IMR-90 (cell line): ENCODE measurements around the gene VSX2. TPM values are rescaled to one million over a fixed set of nuclear protein-coding genes. Genes with fewer than 3 reads are reported as not detected.
"Not testable (repeated sequence)": the region's sequence is repeated elsewhere in the genome, so short reads cannot be mapped to it uniquely, and the experiment has no call there.

ENCODE experiments used
- ATAC-seq: fragments of 200-7000 bp; cut with Tn5 transposase; 2 replicates; pipeline ENCODE4 v1.9.1; 2020; ENCODE audit warnings: low read depth, mild to moderate bottlenecking, moderate library complexity
- BruUV-seq: library from RNA; stranded (reverse); fragments of 400-500 nt; replicated peaks from 2 replicates; lab custom pipeline; 2021; lab: Mats Ljungman, UMichigan
- CTCF ChIA-PET: fragments of 300-600 bp; formaldehyde crosslinking; extraction: SDS; loops from one replicate; lab custom pipeline; 2021; ENCODE audit warnings: antibody characterized with exemption; lab: Yijun Ruan, JAX
- POLR2A ChIA-PET: fragments of 300-600 bp; sonication (Branson Sonifier 250); formaldehyde crosslinking; loops from one replicate; lab custom pipeline; 2022; ENCODE audit warnings: antibody characterized with exemption; ENCODE audit not compliant: unreplicated experiment; lab: Charles Lee
- DNase-seq: peaks from one replicate; pipeline ENCODE4 v3.0.0; 2013
- H2AFZ ChIP-seq: replicated peaks from 2 replicates; pipeline ENCODE3; 2013; ENCODE audit warnings: low read length, mild to moderate bottlenecking; ENCODE audit not compliant: poor library complexity
- H2AK5ac ChIP-seq: 2 replicates; pipeline ENCODE4 v1.6.1; 2013; ENCODE audit warnings: low read depth, low read length, inconsistent platforms
- H2AK9ac ChIP-seq: replicated peaks from 2 replicates; pipeline ENCODE3; 2013; ENCODE audit warnings: mild to moderate bottlenecking, low read depth, low read length, moderate library complexity; ENCODE audit not compliant: poor library complexity
- H2BK120ac ChIP-seq: 2 replicates; pipeline ENCODE4 v1.6.1; 2013; ENCODE audit warnings: low read depth, low read length, inconsistent platforms
- H2BK15ac ChIP-seq: 3 replicates; pipeline ENCODE4 v1.6.1; 2013; ENCODE audit warnings: low read depth, low read length, inconsistent platforms
- H2BK20ac ChIP-seq: 2 replicates; pipeline ENCODE4 v1.6.1; 2013; ENCODE audit warnings: low read depth, mild to moderate bottlenecking, inconsistent platforms, low read length, moderate library complexity
- H2BK5ac ChIP-seq: 2 replicates; pipeline ENCODE4 v1.6.1; 2013; ENCODE audit warnings: mild to moderate bottlenecking, low read depth, low read length, inconsistent platforms; ENCODE audit not compliant: poor library complexity, severe bottlenecking
- H3K14ac ChIP-seq: replicated peaks from 2 replicates; pipeline ENCODE4 v1.6.1; 2013; ENCODE audit warnings: low read depth, low read length, inconsistent platforms
- H3K18ac ChIP-seq: 2 replicates; pipeline ENCODE4 v1.6.1; 2013; ENCODE audit warnings: low read depth, low read length, control low read depth
- H3K23ac ChIP-seq: 2 replicates; pipeline ENCODE4 v1.6.1; 2013; ENCODE audit warnings: low read depth, low read length, inconsistent platforms
- H3K27ac ChIP-seq: 2 replicates; pipeline ENCODE4 v1.5.1; 2013; ENCODE audit warnings: mild to moderate bottlenecking, control low read depth, low read length; ENCODE audit not compliant: insufficient read depth
- H3K27me3 ChIP-seq: 2 replicates; pipeline ENCODE4 v1.6.1; 2013; ENCODE audit warnings: low read length; ENCODE audit not compliant: control insufficient read depth, insufficient read depth
- H3K36me3 ChIP-seq: 2 replicates; pipeline ENCODE4 v1.6.1; 2013; ENCODE audit warnings: low read length, mixed read lengths; ENCODE audit not compliant: control insufficient read depth, insufficient read depth
- H3K4ac ChIP-seq: 2 replicates; pipeline ENCODE4 v1.6.1; 2013; ENCODE audit warnings: low read depth, low read length, inconsistent platforms
- H3K4me1 ChIP-seq: 2 replicates; pipeline ENCODE4 v1.6.1; 2013; ENCODE audit warnings: low read length, mixed read lengths; ENCODE audit not compliant: control insufficient read depth, insufficient read depth
- H3K4me2 ChIP-seq: 2 replicates; pipeline ENCODE4 v1.6.1; 2013; ENCODE audit warnings: low read depth, mild to moderate bottlenecking, control low read depth, low read length, moderate library complexity
- H3K4me3 ChIP-seq: 2 replicates; pipeline ENCODE4 v1.5.1; 2013; ENCODE audit warnings: low read depth, mild to moderate bottlenecking, control low read depth, low read length, moderate library complexity; ENCODE audit not compliant: insufficient read depth
- H3K56ac ChIP-seq: 2 replicates; pipeline ENCODE4 v1.6.1; 2013; ENCODE audit warnings: low read length, inconsistent platforms; ENCODE audit not compliant: insufficient read depth; ENCODE audit errors: extremely low read depth
- H3K79me1 ChIP-seq, 2 experiments: 2 replicates each; pipeline ENCODE4 v1.6.1; 2013; ENCODE audit warnings: low read length in 2 of 2, inconsistent platforms in 1 of 2, low read depth in 1 of 2
- H3K9ac ChIP-seq: 2 replicates; pipeline ENCODE4 v1.6.1; 2013; ENCODE audit warnings: low read depth, low read length, control low read depth
- H3K9me1 ChIP-seq: 2 replicates; pipeline ENCODE4 v1.6.1; 2013; ENCODE audit warnings: low read length, inconsistent platforms; ENCODE audit not compliant: insufficient read depth
- H3K9me3 ChIP-seq: 2 replicates; pipeline ENCODE4 v1.6.1; 2013; ENCODE audit warnings: low read length; ENCODE audit not compliant: control insufficient read depth, insufficient read depth
- H4K20me1 ChIP-seq: 2 replicates; pipeline ENCODE4 v1.6.1; 2013; ENCODE audit warnings: low read length, inconsistent platforms; ENCODE audit not compliant: insufficient read depth
- H4K5ac ChIP-seq: 2 replicates; pipeline ENCODE4 v1.6.1; 2013; ENCODE audit warnings: mild to moderate bottlenecking, low read depth, low read length, control low read depth
- H4K8ac ChIP-seq, 2 experiments: 2 replicates each; pipeline ENCODE4 v1.6.1; 2013; ENCODE audit warnings: low read depth in 2 of 2, low read length in 2 of 2, control low read depth in 1 of 2, inconsistent platforms in 1 of 2
- H4K91ac ChIP-seq: 2 replicates; pipeline ENCODE4 v1.6.1; 2013; ENCODE audit warnings: low read depth, low read length, inconsistent platforms; ENCODE audit not compliant: insufficient read depth
- FOS ChIP-seq: fragments of 150-350 bp; IDR thresholded peaks from 2 replicates; pipeline ENCODE4 v1.6.1; 2016; ENCODE audit warnings: low read depth, low read length
- WGBS, 2 experiments: methylation state at CpG; one replicate each; pipeline versions ENCODE4 v1.1.5 to v1.1.7; 2013; ENCODE audit warnings: missing lambda C conversion rate in 2 of 2; ENCODE audit not compliant: insufficient read length in 1 of 2; ENCODE audit errors: extremely low coverage in 2 of 2; 5-methylcytosine and 5-hydroxymethylcytosine counted together
- dilution Hi-C: fragments of 300-500 bp; cut with HindIII; formaldehyde crosslinking; loops from one replicate; pipeline ENCODE4 v1.14.3; 2018; ENCODE audit warnings: low sequenced_read_pairs; ENCODE audit not compliant: unreplicated experiment
- in situ Hi-C: fragments of 300-500 bp; cut with MboI; formaldehyde crosslinking; loops from 3 replicates; pipeline ENCODE4 v1.14.3; 2019; ENCODE audit warnings: low sequenced_read_pairs, inconsistent platforms, mixed read lengths
- intact Hi-C: fragments of 100-400 bp; cut with micrococcal nuclease; formaldehyde crosslinking; loops from 2 replicates; pipeline ENCODE4 v1.10.0; 2022
- polyA plus RNA-seq, 3 experiments: library from polyadenylated mRNA; depleted of rRNA; stranded (reverse); fragments of >200 nt; gene quantifications; 2 replicates each; pipeline ENCODE4 v1.2.3, GENCODE V29; 2012; ENCODE audit warnings: low replicate concordance in 1 of 3
- total RNA-seq: library from RNA; depleted of rRNA; stranded (reverse); fragments of >200 nt; gene quantifications from 2 replicates; pipeline ENCODE4 v1.2.3, GENCODE V29; 2012

The VSX2 gene
- total and polyA plus RNA-seq, 2 of the 4 experiments (the other 2 are of a cell fraction) = not detected

- H3K23ac ChIP-seq, H4K20me1 ChIP-seq, H4K8ac ChIP-seq, H3K4me1 ChIP-seq, H2AFZ ChIP-seq, H3K36me3 ChIP-seq, H3K9ac ChIP-seq, H3K79me1 ChIP-seq, H3K9me3 ChIP-seq, H3K18ac ChIP-seq, H3K4me2 ChIP-seq, H2BK15ac ChIP-seq, H3K56ac ChIP-seq, BruUV-seq, dilution Hi-C loops, H2AK9ac ChIP-seq, H2BK20ac ChIP-seq, POLR2A ChIA-PET, H4K5ac ChIP-seq, H2BK5ac ChIP-seq, intact Hi-C loops, in situ Hi-C loops, H4K91ac ChIP-seq, H3K27ac ChIP-seq, H3K27me3 ChIP-seq, H3K4me3 ChIP-seq, H2AK5ac ChIP-seq, H3K4ac ChIP-seq, H3K9me1 ChIP-seq, H3K14ac ChIP-seq: not testable (repeated sequence)
- H2BK120ac ChIP-seq = 0 out of 2 replicates have a peak overlapping the region, but pooled peaks have one; percentile 40
- CTCF ChIA-PET = interaction anchor here (0.7 kb wide), 1 partner anchor 158 kb away, joined by 3 read pairs; no protein-coding TSS in a partner anchor
- TF ChIP-seq FOS = peak; percentile 68
- ATAC-seq (peak; percentile 73), DNase-seq (peak; percentile 78)
- WGBS, 2 experiments = 60% methylated on average over 1 of the region's 14 CpGs; no CpG with 5 or more reads in 1 of the 2 experiments
Measured at GRCh38 chr14:74270382-74271177, 31.3 kb downstream of the VSX2 start.
